HL-60/S4 (cell line): ENCODE results near the gene KCNIP4.

ENCODE experiments used
- in situ Hi-C: fragments of 300-500 bp; cut with MboI; formaldehyde crosslinking; loops from 2 replicates; pipeline ENCODE4 v1.14.3; 2022; ENCODE audit warnings: low sequenced_read_pairs

KCNIP4 gene

GRCh38 chr4:21002286-21002685 is 946.3 kb downstream of the KCNIP4 start:
- in situ Hi-C loops: no loop called here

GRCh38 chr4:21001490-21001889 is 947.1 kb downstream of the KCNIP4 start:
- in situ Hi-C loops: no loop called here

GRCh38 chr4:20997886-20998285 is 950.7 kb downstream of the KCNIP4 start:
- in situ Hi-C loops: no loop called here

GRCh38 chr4:20995610-20996009 is 953.0 kb downstream of the KCNIP4 start:
- in situ Hi-C loops: no loop called here

- in situ Hi-C loops: no loop called here
These were observed 953.6 kb downstream of the KCNIP4 start for GRCh38 chr4:20995015-20995414.

GRCh38 chr4:20992002-20992401 is 956.6 kb downstream of the KCNIP4 start:
- in situ Hi-C loops: no loop called here

GRCh38 chr4:20987191-20987590 is 961.4 kb downstream of the KCNIP4 start:
- in situ Hi-C loops: no loop called here

- in situ Hi-C loops: no loop called here
These were observed 964.1 kb downstream of the KCNIP4 start for GRCh38 chr4:20984576-20984836.

- in situ Hi-C loops: no loop called here
These were observed 964.6 kb downstream of the KCNIP4 start for GRCh38 chr4:20983763-20984575.

GRCh38 chr4:20982544-20982943 is 966.0 kb downstream of the KCNIP4 start:
- in situ Hi-C loops: no loop called here

- in situ Hi-C loops: no loop called here
These were observed 988.3 kb downstream of the KCNIP4 start for GRCh38 chr4:20960291-20960690.

GRCh38 chr4:20954541-20954940 is 994.0 kb downstream of the KCNIP4 start:
- in situ Hi-C loops: no loop called here

GRCh38 chr4:20944961-20945360 is 1003.6 kb downstream of the KCNIP4 start:
- in situ Hi-C loops: no loop called here

GRCh38 chr4:20944451-20944850 is 1004.1 kb downstream of the KCNIP4 start:
- in situ Hi-C loops: no loop called here

GRCh38 chr4:20938204-20938603 is 1010.4 kb downstream of the KCNIP4 start:
- in situ Hi-C loops: no loop called here

- in situ Hi-C loops: no loop called here
These were observed 1022.0 kb downstream of the KCNIP4 start for GRCh38 chr4:20926529-20926928.

- in situ Hi-C loops: no loop called here
These were observed 1023.4 kb downstream of the KCNIP4 start for GRCh38 chr4:20925176-20925575.

- in situ Hi-C loops: no loop called here
These were observed 1025.6 kb downstream of the KCNIP4 start for GRCh38 chr4:20922962-20923361.

GRCh38 chr4:20916106-20916505 is 1032.5 kb downstream of the KCNIP4 start:
- in situ Hi-C loops: no loop called here

- in situ Hi-C loops: no loop called here
These were observed 1043.6 kb downstream of the KCNIP4 start for GRCh38 chr4:20904966-20905365.

- in situ Hi-C loops: no loop called here
These were observed 1046.7 kb downstream of the KCNIP4 start for GRCh38 chr4:20901851-20902250.

- in situ Hi-C loops: no loop called here
These were observed 1049.0 kb downstream of the KCNIP4 start for GRCh38 chr4:20899591-20899990.

GRCh38 chr4:20895988-20896387 is 1052.6 kb downstream of the KCNIP4 start:
- in situ Hi-C loops: no loop called here
